Epithelial cell of proximal tubule (primary cell): ENCODE measurements around the gene RTL10. TPM values are rescaled to one million over a fixed set of nuclear protein-coding genes. Genes with fewer than 3 reads are reported as not detected.

Source experiments
- DNase-seq: peaks from one replicate; pipeline ENCODE4 v3.0.0-alpha.2; 2011; ENCODE audit warnings: low read depth
- H3K4me3 ChIP-seq: 2 replicates; pipeline ENCODE4 v1.5.1; 2011; ENCODE audit warnings: low read depth, mild to moderate bottlenecking, low read length
- CTCF ChIP-seq: conservative IDR thresholded peaks from 2 replicates; pipeline ENCODE4 v1.5.1; 2012; ENCODE audit warnings: low read depth, mild to moderate bottlenecking, low read length
- total RNA-seq: library from RNA; depleted of rRNA; stranded (reverse); fragments of >200 nt; gene quantifications from 2 replicates; pipeline ENCODE4 v1.2.3, GENCODE V29; 2015

Gene RTL10
- total RNA-seq: 10.5 and 15.9 TPM in 2 replicates

- peak; percentile 49 for DNase-seq
- no peak for TF ChIP-seq CTCF
- H3K4me3 ChIP-seq: peak within 1 kb of the TSS; percentile 94
Observed at GRCh38 chr22:19854778-19855503, at the start of gene RTL10, which contains the start of gene GNB1L. Gene RTL10, minus strand, starts transcription at chr22:19854874. Its CDS starts 2,613 bp downstream, at chr22:19852261. Gene GNB1L, minus strand, starts transcription at chr22:19854874. Its CDS starts 33,519 bp downstream, at chr22:19821355.

- no peak for DNase-seq
- TF ChIP-seq CTCF: no peak
- H3K4me3 ChIP-seq: no peak overlapping the region
Observed at GRCh38 chr22:19904174-19904856, 49.6 kb upstream of the RTL10 start.

- no peak for TF ChIP-seq CTCF
Observed at GRCh38 chr22:19903513-19903912, 48.8 kb upstream of the RTL10 start.

GRCh38 chr22:19903031-19903430 is 48.4 kb upstream of the RTL10 start:
- H3K4me3 ChIP-seq: no peak overlapping the region
- TF ChIP-seq CTCF: no peak
- no peak for DNase-seq

More at GRCh38 chr22:19903513-19903912, 48.8 kb upstream of the RTL10 start:
- H3K4me3 ChIP-seq: no peak overlapping the region
- DNase-seq: no peak

- H3K4me3 ChIP-seq: no peak overlapping the region
- TF ChIP-seq CTCF: no peak
- no peak for DNase-seq
Observed at GRCh38 chr22:19902245-19902715, 47.6 kb upstream of the RTL10 start.

- H3K4me3 ChIP-seq: no peak overlapping the region
- no peak for DNase-seq
- no peak for TF ChIP-seq CTCF
Observed at GRCh38 chr22:19901577-19902244, 47.0 kb upstream of the RTL10 start.
